ENCODE results near the gene ASPDH. TPM values are rescaled to one million over a fixed set of nuclear protein-coding genes. Genes with fewer than 3 reads are reported as not detected.
"Not testable (repeated sequence)": the region's sequence is repeated elsewhere in the genome, so short reads cannot be mapped to it uniquely, and the experiment has no call there.

Gene ASPDH
- total and polyA plus RNA-seq, 12 donors = not detected

GRCh38 chr19:50475101-50475568 lies 38.6 kb downstream of the ASPDH start:
- no peak for DNase-seq
- H3K27me3 ChIP-seq = no peaks in the 10 kb centered on the region
- 77 to 79% methylated on average over 12 of the region's 12 CpGs for WGBS, 2 donors
- H3K4me1 ChIP-seq = peaks cover 5 to 25% (median 19%) of the 10 kb centered on the region in 9 donors
- no peak overlapping the region for H3K27ac ChIP-seq
- intact Hi-C loops (cut with DNase I) = loop anchor here in 1 of 10 donors (5.0 kb wide), 2 partner anchors 37 to 103 kb away; partner anchors contain the start of genes ASPDH and JOSD2
- H3K9me3 ChIP-seq = no peaks in the 10 kb centered on the region
- peaks cover 0 to 22% (median 6%) of the 10 kb centered on the region in 9 donors for H3K36me3 ChIP-seq
- ATAC-seq = no peak
- TF ChIP-seq CTCF (IDR thresholded peaks at IDR 0.05) = no peak
- H3K4me3 ChIP-seq = no peak overlapping the region

DNA sequence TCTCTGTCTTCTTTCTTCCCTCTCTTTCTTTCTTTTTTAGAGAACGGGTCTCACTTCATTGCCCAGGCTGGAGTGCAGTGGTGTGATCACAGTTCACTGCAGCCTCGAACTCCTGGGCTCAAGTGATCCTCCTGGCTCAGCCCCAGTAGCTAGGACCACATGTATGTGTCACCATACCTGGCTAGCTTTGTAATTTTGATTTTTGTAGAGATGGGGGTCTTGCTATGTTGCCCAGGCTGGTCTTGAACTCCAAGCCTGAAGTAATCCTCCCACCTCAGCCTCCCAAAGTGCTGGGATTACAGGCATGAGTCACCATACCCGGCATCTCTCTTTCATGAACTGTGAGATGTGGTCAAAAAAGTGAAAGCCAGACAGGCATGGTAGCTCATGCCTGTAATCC lies 40.4 kb downstream of the ASPDH start:
- DNase-seq; H3K27me3 ChIP-seq; ATAC-seq; intact Hi-C loops (cut with DNase I); H3K9me3 ChIP-seq; H3K4me3 ChIP-seq; H3K27ac ChIP-seq; H3K36me3 ChIP-seq: not testable (repeated sequence)
- WGBS, 2 donors = 68 to 78% methylated on average over 3 of the region's 3 CpGs
- peaks cover 5 to 19% (median 15%) of the 10 kb centered on the region in 9 donors for H3K4me1 ChIP-seq

DNA sequence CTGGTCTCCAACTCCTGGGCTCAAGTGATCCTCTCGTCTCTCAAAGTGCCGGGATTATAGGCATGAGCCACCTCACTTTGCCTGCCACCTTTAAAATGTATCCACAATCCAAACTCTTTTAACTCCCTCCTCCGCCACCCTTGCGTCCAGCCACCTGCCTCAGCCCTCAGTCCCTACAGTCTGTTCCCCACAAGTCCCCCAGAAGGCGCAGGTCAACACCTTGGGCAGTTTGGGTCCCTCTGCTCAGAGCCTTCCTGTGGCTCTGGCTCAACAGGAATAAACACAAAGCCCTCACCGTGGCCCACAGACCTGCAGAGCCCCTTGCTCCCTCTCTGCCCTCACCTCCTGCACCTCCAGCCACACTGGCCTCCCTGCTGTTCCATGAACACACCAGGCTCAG lies 44.9 kb downstream of the ASPDH start:
- H3K36me3 ChIP-seq = no peaks in the 10 kb centered on the region
- intact Hi-C loops (cut with DNase I) = no loop called here
- ATAC-seq (no peak), DNase-seq (no peak)
- H3K4me1 ChIP-seq = no peaks in the 10 kb centered on the region
- 84 to 86% methylated on average over 6 of the region's 6 CpGs for WGBS, 2 donors
- no peak for TF ChIP-seq CTCF (IDR thresholded peaks at IDR 0.05)
- H3K27ac ChIP-seq = no peak overlapping the region
- H3K4me3 ChIP-seq = no peak overlapping the region
- H3K27me3 ChIP-seq = peaks cover 0 to 11% (median 0%) of the 10 kb centered on the region in 7 donors
- no peaks in the 10 kb centered on the region for H3K9me3 ChIP-seq

GRCh38 chr19:50467566-50467965 lies 46.1 kb downstream of the ASPDH start:
- Histone ChIP-seq H3K27me3 (peaks cover 0 to 16% (median 0%) of the 10 kb centered on the region in 7 donors), H3K4me1 (no peaks in the 10 kb centered on the region), H3K4me3 (no peak overlapping the region), H3K27ac (no peak overlapping the region), H3K36me3 (no peaks in the 10 kb centered on the region), H3K9me3 (no peaks in the 10 kb centered on the region)
- no peak for TF ChIP-seq CTCF (IDR thresholded peaks at IDR 0.05)
- DNase-seq = no peak
- 74 to 79% methylated on average over 18 of the region's 18 CpGs for WGBS, 2 donors
- intact Hi-C loops (cut with DNase I) = no loop called here
- no peak for ATAC-seq

DNA sequence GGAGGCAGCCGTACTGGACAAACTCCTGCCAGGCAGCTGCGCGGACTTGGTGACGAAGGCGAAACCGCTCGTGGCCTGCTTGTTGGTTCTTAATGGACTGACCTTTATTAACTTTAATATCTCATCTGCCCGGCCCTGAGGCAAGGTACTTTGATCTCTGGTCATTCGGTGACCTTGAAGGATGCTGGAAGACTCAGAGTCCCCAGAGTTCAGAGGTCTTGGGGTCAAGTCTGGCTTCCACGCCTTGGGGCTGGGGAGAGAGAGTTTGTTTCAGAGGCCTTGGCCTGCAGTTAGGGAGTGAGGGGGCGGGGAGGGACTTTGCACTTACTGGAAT lies 47.0 kb downstream of the ASPDH start:
- Histone ChIP-seq H3K36me3 (no peaks in the 10 kb centered on the region), H3K27me3 (peaks cover 0 to 25% (median 5%) of the 10 kb centered on the region in 7 donors), H3K4me3 (no peak overlapping the region), H3K4me1 (no peaks in the 10 kb centered on the region), H3K9me3 (no peaks in the 10 kb centered on the region), H3K27ac (no peak overlapping the region)
- intact Hi-C loops (cut with DNase I) = no loop called here
- DNase-seq = no peak
- ATAC-seq = no peak
- 87 to 91% methylated on average over 11 of the region's 11 CpGs for WGBS, 2 donors
- no peak for TF ChIP-seq CTCF (IDR thresholded peaks at IDR 0.05)
